ENCODE results near the gene GALNS. TPM values are rescaled to one million over a fixed set of nuclear protein-coding genes. Genes with fewer than 3 reads are reported as not detected.

Gene GALNS
- total and polyA plus RNA-seq, 2 of the 8 experiments (the other 6 are each of a cell fraction or from before 2014, with no cell fraction given) = 8.9 to 17.8 TPM

DNA sequence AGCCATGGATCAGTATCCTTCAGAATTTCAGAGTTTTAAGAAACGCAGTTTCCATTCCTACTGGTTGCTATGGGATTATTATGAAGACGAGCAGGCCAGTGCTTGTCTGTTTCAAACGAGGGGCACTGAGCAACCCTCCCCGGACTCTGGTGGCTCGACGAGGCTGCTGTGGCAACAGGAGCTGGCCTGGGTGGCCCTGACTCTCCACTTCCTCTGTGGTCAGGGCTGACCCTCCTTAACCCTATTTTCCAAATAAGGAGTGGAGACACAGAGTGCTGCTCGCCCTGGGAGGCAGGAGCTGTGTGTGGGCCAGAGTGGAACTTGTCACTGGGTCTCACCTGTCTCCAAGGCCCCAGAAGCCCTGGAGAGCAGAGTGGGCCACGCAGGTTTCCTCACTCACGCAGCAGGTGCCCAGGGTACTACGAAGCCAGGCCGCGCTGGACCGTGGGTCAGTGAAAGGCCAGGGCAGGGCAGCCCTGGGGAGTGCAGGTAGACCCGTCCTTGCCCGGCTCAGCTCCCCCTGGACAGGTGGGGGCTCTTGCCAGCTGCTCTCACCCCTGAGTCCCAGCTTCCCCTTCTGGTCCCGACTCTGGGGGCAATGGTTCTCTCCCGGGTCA lies 3.3 kb downstream of the GALNS start:
- Histone ChIP-seq H3K27ac (ENCODE audit: low read depth, low read length) (no peak overlapping the region), H3K14ac (ENCODE audit: insufficient read length) (no peak overlapping the region), H3K4ac (replicated peaks; ENCODE audit: insufficient read length, low read depth, low read length) (no peak overlapping the region), H4K8ac (ENCODE audit: extremely low read depth, insufficient read depth, low read length) (no peak overlapping the region), H3K9me3 (ENCODE audit: insufficient read depth in 2 of 2, low read depth in 1 of 2, low read length in 1 of 2) (peaks cover 0 to 5% of the 10 kb centered on the region in 2 experiments; a peak in 1 of 4 replicates), H3K4me2 (ENCODE audit: insufficient read depth in 1 of 2, low read depth in 2 of 2, low read length in 2 of 2) (no peak overlapping the region), H4K91ac (replicated peaks; ENCODE audit: insufficient read length, low read length) (no peak overlapping the region), H3K79me1 (ENCODE audit: low read depth, low read length) (peaks cover 2% of the 10 kb centered on the region; the same call in 1 of the 2 replicates), H2BK5ac (ENCODE audit: low read depth, low read length) (no peak overlapping the region), H2BK120ac (replicated peaks; ENCODE audit: low read depth, low read length) (no peak overlapping the region), H3K18ac (ENCODE audit: extremely low read depth, low read length) (no peak overlapping the region), H3K4me3 (ENCODE audit: extremely low read depth in 1 of 4, insufficient read depth in 2 of 4, low read depth in 3 of 4, low read length in 4 of 4) (no peak overlapping the region), H3K79me2 (ENCODE audit: control insufficient read depth in 1 of 2, insufficient read depth in 2 of 2, low read length in 2 of 2) (peaks cover 0 to 10% of the 10 kb centered on the region in 2 experiments; a peak in 1 of 4 replicates), H2BK12ac (ENCODE audit: low read depth, low read length) (no peak overlapping the region), H3K23ac (ENCODE audit: insufficient read length) (no peak overlapping the region), H4K5ac (ENCODE audit: insufficient read length, low read depth, low read length) (no peak overlapping the region), H3K56ac (replicated peaks; ENCODE audit: insufficient read length, low read depth, low read length) (no peak overlapping the region), H3K23me2 (ENCODE audit: low read depth, low read length) (peaks cover 2% of the 10 kb centered on the region), H2AFZ (ENCODE audit: low read length) (no peak overlapping the region), H3K4me1 (replicated peaks in 1 of 4; ENCODE audit: control insufficient read depth in 3 of 4, insufficient read depth in 4 of 4, low read length in 3 of 4) (peaks cover 0 to 5% (median 3%) of the 10 kb centered on the region in 4 experiments; a peak in 5 of 7 replicates), H3K36me3 (ENCODE audit: control insufficient read depth in 2 of 4, insufficient read depth in 4 of 4, low read length in 3 of 4) (peaks cover 0 to 2% (median 0%) of the 10 kb centered on the region in 4 experiments; a peak in 1 of 8 replicates), H2BK15ac (ENCODE audit: low read length) (no peak overlapping the region), H3K27me3 (replicated peaks in 1 of 4; ENCODE audit: control insufficient read depth in 3 of 4, extremely low read depth in 1 of 4, insufficient read depth in 3 of 4, low read length in 3 of 4) (no peaks in the 10 kb centered on the region), H4K20me1 (replicated peaks in 1 of 2; ENCODE audit: control insufficient read depth in 1 of 2, insufficient read depth in 2 of 2, low read length in 2 of 2) (peaks cover 0 to 11% of the 10 kb centered on the region in 2 experiments), H2AK5ac (ENCODE audit: low read depth, low read length) (no peak overlapping the region), H3K9ac (replicated peaks in 1 of 4; ENCODE audit: extremely low read depth in 1 of 4, low read depth in 3 of 4, low read length in 3 of 4) (no peak overlapping the region), H2BK20ac (ENCODE audit: low read length) (no peak overlapping the region)
- FAIRE-seq = no peak
- ChIA-PET POLR2A (ENCODE audit: partially characterized antibody) (interaction anchor here (1.0 to 1.2 kb wide), 2 partner anchors 11 to 38 kb away, joined by 3 read pairs; no protein-coding TSS in a partner anchor), CTCF (ENCODE audit: partially characterized antibody) (interaction anchor here (0.8 to 1.7 kb wide), 8 partner anchors 9 to 363 kb away, joined by 3 to 6 read pairs (median 4); no protein-coding TSS in a partner anchor)
- DNase-seq (ENCODE audit: low read depth in 1 of 2, low spot score in 2 of 2) = no peak
- 93% methylated on average over 17 of the region's 17 CpGs; no CpG with 5 or more reads in 1 of the 2 experiments for WGBS, 2 experiments (ENCODE audit: extremely low coverage in 1 of 2, insufficient coverage in 1 of 2, insufficient read length in 1 of 2, insufficient replicate concordance in 2 of 2, low coverage in 1 of 2, low lambda C conversion rate in 2 of 2, missing lambda C conversion rate in 1 of 2)
- no peak for TF ChIP-seq SIX5 (IDR thresholded peaks at IDR 0.05; ENCODE audit: low read depth, low read length)
- no peak for TF ChIP-seq GABPA (IDR thresholded peaks at IDR 0.05; ENCODE audit: borderline replicate concordance, insufficient read depth, low read length)
- no peak for TF ChIP-seq YY1 (IDR thresholded peaks at IDR 0.05; ENCODE audit: low read depth, low read length)
- no peak for TF ChIP-seq EZH2 (IDR thresholded peaks at IDR 0.05; ENCODE audit: low read depth, low read length, severe bottlenecking)
- no peak for TF ChIP-seq TCF12 (IDR thresholded peaks at IDR 0.05; ENCODE audit: low read depth, low read length)
- TF ChIP-seq, protein P1, sequence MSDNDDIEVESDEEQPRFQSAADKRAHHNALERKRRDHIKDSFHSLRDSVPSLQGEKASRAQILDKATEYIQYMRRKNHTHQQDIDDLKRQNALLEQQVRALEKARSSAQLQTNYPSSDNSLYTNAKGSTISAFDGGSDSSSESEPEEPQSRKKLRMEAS (IDR thresholded peaks at IDR 0.05) = no peak
- TF ChIP-seq SAP30 (IDR thresholded peaks at IDR 0.05; ENCODE audit: insufficient read depth, insufficient replicate concordance, low read length) = no peak
- no peak for TF ChIP-seq HDAC6 (IDR thresholded peaks at IDR 0.05; ENCODE audit: low read depth, low read length)
- TF ChIP-seq CEBPB (IDR thresholded peaks at IDR 0.05; ENCODE audit: low read depth, low read length) = no peak
